Left renal cortex interstitium (tissue), 4 donors: ENCODE data around the gene SLC25A4. TPM values are rescaled to one million over a fixed set of nuclear protein-coding genes. Genes with fewer than 3 reads are reported as not detected.
"Not testable (repeated sequence)": the region's sequence is repeated elsewhere in the genome, so short reads cannot be mapped to it uniquely, and the experiment has no call there.

ENCODE experiments used
- DNase-seq, 4 donors: peaks; one replicate each; pipeline ENCODE4 v3.0.0-alpha.2; 2013; ENCODE audit warnings: low read depth in 4 of 4, low spot score in 2 of 4, missing footprints in 1 of 4
- polyA plus RNA-seq, 4 donors: library from polyadenylated mRNA; unstranded; fragments of 120-200 nt; gene quantifications; one replicate each; pipeline ENCODE4 v1.2.1, GENCODE V29; 2013; ENCODE audit not compliant: insufficient read length in 4 of 4

Gene SLC25A4
- polyA plus RNA-seq, 4 donors = 40.6 to 49.8 (median 46.7) TPM

GRCh38 chr4:185171373-185172071 is 28.5 kb downstream of the SLC25A4 start:
- DNase-seq = no peak

- DNase-seq = no peak
These were observed 36.4 kb downstream of the SLC25A4 start for GRCh38 chr4:185179488-185179887.

GRCh38 chr4:185182239-185182638 is 39.2 kb downstream of the SLC25A4 start:
- DNase-seq = no peak

- peak in 2 of 4 donors; percentile 69 to 78 for DNase-seq
These were observed 40.7 kb downstream of the SLC25A4 start for GRCh38 chr4:185183622-185184281.

GRCh38 chr4:185186769-185187168 is 43.7 kb downstream of the SLC25A4 start:
- DNase-seq = no peak

GRCh38 chr4:185189606-185190305 is 46.7 kb downstream of the SLC25A4 start:
- no peak for DNase-seq

- no peak for DNase-seq
These were observed 47.3 kb downstream of the SLC25A4 start for GRCh38 chr4:185190306-185190856.

- no peak for DNase-seq
These were observed 49.0 kb downstream of the SLC25A4 start for GRCh38 chr4:185192059-185192458.

GRCh38 chr4:185194924-185195888 is 52.1 kb downstream of the SLC25A4 start:
- DNase-seq = no peak

- DNase-seq = no peak
These were observed 53.4 kb downstream of the SLC25A4 start for GRCh38 chr4:185196437-185196836.

- DNase-seq = not testable (repeated sequence)
These were observed 55.1 kb downstream of the SLC25A4 start for GRCh38 chr4:185198189-185198588.

Other genes with a start within 250 kb of the SLC25A4 start
- gene HELT, start 124.8 kb upstream of the SLC25A4 start, polyA plus RNA-seq = under 1 TPM in 1 of 4 donors, not detected in 3; 0.16 TPM
- 10 to 100 TPM; 42.1 to 53.6 (median 45.5) TPM for gene CFAP97, start 60.7 kb downstream of the SLC25A4 start, polyA plus RNA-seq
- 10 to 100 TPM; 20.2 to 28.5 (median 23.5) TPM for gene SNX25, start 66.3 kb downstream of the SLC25A4 start, polyA plus RNA-seq